Smooth muscle cell (in vitro differentiated cells): ENCODE measurements around the gene GSS. TPM values are rescaled to one million over a fixed set of nuclear protein-coding genes. Genes with fewer than 3 reads are reported as not detected.

ENCODE experiments used
- DNase-seq: peaks from one replicate; lab custom pipeline; 2025; ENCODE audit not compliant: unreplicated experiment; lab: John Stamatoyannopoulos, UW
- H2AFZ ChIP-seq: fragments of 200-600 bp; sonication (generic); 2 replicates; pipeline ENCODE4 v1.6.0; 2016; ENCODE audit warnings: antibody characterized with exemption, low read depth, mild to moderate bottlenecking
- H3F3A ChIP-seq: fragments of 200-600 bp; sonication (generic); 2 replicates; pipeline ENCODE4 v1.6.0; 2017; ENCODE audit warnings: antibody characterized with exemption, low read depth
- H3K27ac ChIP-seq: fragments of 200-600 bp; sonication (generic); 2 replicates; pipeline ENCODE4 v1.5.1; 2016; ENCODE audit warnings: low read depth, mild to moderate bottlenecking
- H3K27me3 ChIP-seq: fragments of 200-600 bp; sonication (generic); 2 replicates; pipeline ENCODE4 v1.6.1; 2016; ENCODE audit warnings: low read depth, mild to moderate bottlenecking
- H3K36me3 ChIP-seq: fragments of 200-600 bp; sonication (generic); 2 replicates; pipeline ENCODE4 v1.5.1; 2016; ENCODE audit warnings: low read depth
- H3K4me1 ChIP-seq: fragments of 200-600 bp; sonication (generic); 2 replicates; pipeline ENCODE4 v1.5.1; 2016; ENCODE audit warnings: low read depth
- H3K4me2 ChIP-seq: fragments of 200-600 bp; sonication (generic); 2 replicates; pipeline ENCODE4 v1.6.0; 2016; ENCODE audit warnings: mild to moderate bottlenecking
- H3K4me3 ChIP-seq: fragments of 200-600 bp; sonication (generic); 2 replicates; pipeline ENCODE4 v1.5.1; 2016; ENCODE audit warnings: mild to moderate bottlenecking
- H3K79me2 ChIP-seq: fragments of 200-600 bp; sonication (generic); 2 replicates; pipeline ENCODE4 v1.6.0; 2016; ENCODE audit warnings: low read depth, mild to moderate bottlenecking
- H3K9ac ChIP-seq: fragments of 200-600 bp; sonication (generic); 2 replicates; pipeline ENCODE4 v1.6.0; 2016; ENCODE audit warnings: low read depth
- H3K9me3 ChIP-seq: fragments of 200-600 bp; sonication (generic); replicated peaks from 2 replicates; pipeline ENCODE4 v1.5.1; 2016; ENCODE audit warnings: low read depth
- H4K20me1 ChIP-seq: fragments of 200-600 bp; sonication (generic); 2 replicates; pipeline ENCODE4 v1.6.0; 2016; ENCODE audit warnings: low read depth
- WGBS: methylation state at CpG from one replicate; pipeline ENCODE4 v1.1.7; 2016; ENCODE audit warnings: low lambda C conversion rate; 5-methylcytosine and 5-hydroxymethylcytosine counted together
- polyA plus RNA-seq: library from polyadenylated mRNA; unstranded; fragments of >200 nt; fragmentation: Nextera tagmentation; extraction: Ambion mirVana; gene quantifications from 2 replicates; pipeline ENCODE4 v1.2.1, GENCODE V29; 2016
- total RNA-seq: library from RNA; depleted of rRNA; stranded (reverse); fragments of >200 nt; gene quantifications from 2 replicates; pipeline ENCODE4 v1.2.3, GENCODE V29; 2014
- TF ChIP-seq, protein P1 (sequence below): fragments of 200-600 bp; sonication (generic); IDR thresholded peaks from 2 replicates; pipeline ENCODE4 v1.5.1; 2017; ENCODE audit warnings: borderline replicate concordance, mild to moderate bottlenecking, antibody characterized with exemption; ENCODE audit not compliant: insufficient read depth, poor library complexity, severe bottlenecking

The GSS gene
- total and polyA plus RNA-seq, 2 experiments from 2014 or later, result 48.4 to 71.6 TPM

DNA sequence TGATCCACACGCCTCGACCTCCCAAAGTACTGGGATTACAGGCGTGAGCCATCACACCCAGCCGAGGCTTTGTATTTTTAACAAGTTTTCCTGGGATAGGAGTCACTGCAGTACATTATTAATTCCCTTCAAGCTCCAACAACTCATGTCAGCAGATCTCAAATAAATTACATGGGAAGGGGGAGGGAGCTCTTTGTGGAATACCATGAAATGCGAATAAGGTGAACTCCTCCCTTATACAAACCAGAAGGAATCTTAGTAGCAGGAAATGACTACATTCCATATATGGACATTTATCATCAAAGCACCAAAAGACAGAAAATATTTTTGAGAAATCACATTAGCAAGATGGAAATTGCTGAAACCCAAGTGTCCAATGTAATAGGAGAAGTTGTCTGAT is 2.9 kb downstream of the GSS start:
- 85% methylated on average over 5 of the region's 5 CpGs for WGBS
- TF ChIP-seq, protein P1, sequence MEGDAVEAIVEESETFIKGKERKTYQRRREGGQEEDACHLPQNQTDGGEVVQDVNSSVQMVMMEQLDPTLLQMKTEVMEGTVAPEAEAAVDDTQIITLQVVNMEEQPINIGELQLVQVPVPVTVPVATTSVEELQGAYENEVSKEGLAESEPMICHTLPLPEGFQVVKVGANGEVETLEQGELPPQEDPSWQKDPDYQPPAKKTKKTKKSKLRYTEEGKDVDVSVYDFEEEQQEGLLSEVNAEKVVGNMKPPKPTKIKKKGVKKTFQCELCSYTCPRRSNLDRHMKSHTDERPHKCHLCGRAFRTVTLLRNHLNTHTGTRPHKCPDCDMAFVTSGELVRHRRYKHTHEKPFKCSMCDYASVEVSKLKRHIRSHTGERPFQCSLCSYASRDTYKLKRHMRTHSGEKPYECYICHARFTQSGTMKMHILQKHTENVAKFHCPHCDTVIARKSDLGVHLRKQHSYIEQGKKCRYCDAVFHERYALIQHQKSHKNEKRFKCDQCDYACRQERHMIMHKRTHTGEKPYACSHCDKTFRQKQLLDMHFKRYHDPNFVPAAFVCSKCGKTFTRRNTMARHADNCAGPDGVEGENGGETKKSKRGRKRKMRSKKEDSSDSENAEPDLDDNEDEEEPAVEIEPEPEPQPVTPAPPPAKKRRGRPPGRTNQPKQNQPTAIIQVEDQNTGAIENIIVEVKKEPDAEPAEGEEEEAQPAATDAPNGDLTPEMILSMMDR, result no peak
- no peak overlapping the region for H3K4me3 ChIP-seq
- peaks cover 9% of the 10 kb centered on the region for H3K79me2 ChIP-seq
- no peaks in the 10 kb centered on the region for H3K9me3 ChIP-seq
- H3K27ac ChIP-seq, result no peak overlapping the region
- no peaks in the 10 kb centered on the region for H4K20me1 ChIP-seq
- no peak overlapping the region for H3K4me2 ChIP-seq
- H2AFZ ChIP-seq, result no peak overlapping the region
- H3K9ac ChIP-seq, result no peak overlapping the region
- no peaks in the 10 kb centered on the region for H3K27me3 ChIP-seq
- no peaks in the 10 kb centered on the region for H3K36me3 ChIP-seq
- peaks cover 11% of the 10 kb centered on the region for H3K4me1 ChIP-seq
- no peak for DNase-seq
- peaks cover 3% of the 10 kb centered on the region for H3F3A ChIP-seq

DNA sequence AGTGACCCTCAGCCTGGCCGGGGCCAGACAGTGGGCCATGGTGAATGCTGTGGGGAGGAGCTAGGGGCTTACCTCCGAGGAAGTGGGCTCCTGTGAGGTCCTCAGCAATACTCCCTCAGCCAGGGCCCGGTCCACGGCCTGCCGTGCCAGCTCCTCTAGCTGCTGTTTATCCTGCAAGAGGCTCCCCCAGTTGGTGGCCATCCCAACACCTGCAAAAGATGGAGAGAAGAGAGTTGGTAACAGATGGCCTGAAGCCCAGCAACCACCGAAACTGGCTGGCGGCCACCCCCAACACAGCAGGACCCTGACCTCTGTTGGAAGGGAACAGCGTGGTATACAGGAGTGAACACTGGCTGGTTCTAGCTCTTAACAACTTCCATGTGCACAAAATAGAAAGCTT is 4.0 kb downstream of the GSS start:
- Histone ChIP-seq H3K4me2 (no peak overlapping the region), H3K4me1 (peaks cover 11% of the 10 kb centered on the region), H4K20me1 (peaks cover 2% of the 10 kb centered on the region), H3K27ac (no peak overlapping the region), H3K4me3 (no peak overlapping the region), H3K36me3 (no peaks in the 10 kb centered on the region), H3K27me3 (no peaks in the 10 kb centered on the region), H2AFZ (no peak overlapping the region), H3K79me2 (peaks cover 9% of the 10 kb centered on the region), H3K9ac (no peak overlapping the region), H3K9me3 (no peaks in the 10 kb centered on the region), H3F3A (peaks cover 3% of the 10 kb centered on the region)
- no peak for DNase-seq
- TF ChIP-seq, protein P1, result no peak
- WGBS, result 97% methylated on average over 8 of the region's 8 CpGs

DNA sequence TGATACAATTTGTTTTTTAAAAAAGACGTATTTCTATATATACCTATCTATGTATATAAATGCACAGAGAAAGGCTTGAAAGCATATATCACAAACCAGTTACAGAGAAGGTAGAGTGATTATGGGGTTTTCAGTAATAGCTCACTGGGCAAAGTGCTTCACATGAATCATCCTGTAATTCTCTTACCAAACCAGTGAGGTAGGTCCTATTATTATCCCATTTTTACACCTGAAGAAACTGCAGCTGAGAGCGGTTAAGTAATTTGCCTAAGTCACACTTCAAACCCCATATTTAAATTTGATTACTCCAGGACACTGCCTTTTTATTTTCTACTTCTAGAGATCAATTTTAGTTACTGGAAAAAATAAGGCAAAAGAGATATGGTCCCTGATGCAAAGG is 4.4 kb downstream of the GSS start:
- Histone ChIP-seq H3K4me2 (no peak overlapping the region), H3K27ac (no peak overlapping the region), H3K36me3 (no peaks in the 10 kb centered on the region), H3F3A (peaks cover under 1% of the 10 kb centered on the region), H4K20me1 (peaks cover 4% of the 10 kb centered on the region), H3K9ac (no peak overlapping the region), H3K9me3 (no peaks in the 10 kb centered on the region), H3K27me3 (no peaks in the 10 kb centered on the region), H2AFZ (no peak overlapping the region), H3K4me1 (peaks cover 10% of the 10 kb centered on the region), H3K4me3 (no peak overlapping the region), H3K79me2 (peaks cover 9% of the 10 kb centered on the region)
- WGBS, result 93% methylated on average over 2 of the region's 2 CpGs
- no peak for DNase-seq
- TF ChIP-seq, protein P1, result no peak

DNA sequence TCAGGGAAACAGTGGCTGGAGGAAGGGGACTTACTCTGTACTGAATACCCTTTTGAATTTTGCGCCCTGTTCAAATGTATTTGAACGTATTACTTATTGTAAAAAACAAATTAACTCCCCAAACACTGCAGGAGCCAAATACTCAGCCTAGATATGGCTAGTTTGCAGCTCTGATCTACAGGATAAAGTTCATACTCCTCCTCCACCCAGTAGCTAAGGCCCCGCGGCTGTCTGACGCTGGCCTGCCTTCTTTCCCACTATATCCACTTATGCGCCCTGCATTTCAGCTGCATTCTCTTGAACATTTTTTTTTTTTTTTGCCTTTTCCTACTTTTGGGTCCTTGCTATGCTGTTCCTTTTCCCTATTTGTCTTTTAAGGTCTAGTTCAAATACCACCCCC is 6.5 kb downstream of the GSS start:
- Histone ChIP-seq H2AFZ (no peak overlapping the region), H3K36me3 (no peaks in the 10 kb centered on the region), H3K4me1 (no peaks in the 10 kb centered on the region), H3K9ac (no peak overlapping the region), H3K27me3 (no peaks in the 10 kb centered on the region), H3K4me2 (no peak overlapping the region), H3K27ac (no peak overlapping the region), H3K79me2 (peaks cover 2% of the 10 kb centered on the region), H4K20me1 (peaks cover 4% of the 10 kb centered on the region), H3K4me3 (no peak overlapping the region), H3K9me3 (no peaks in the 10 kb centered on the region), H3F3A (no peaks in the 10 kb centered on the region)
- WGBS, result 95% methylated on average over 6 of the region's 6 CpGs
- DNase-seq, result no peak
- TF ChIP-seq, protein P1, result no peak
